GM19193 (cell line): ENCODE results near the gene GPR152.
A peak's percentile ranks its signal among the peaks of the same experiment; 100 is the strongest.

Experiments
- POLR2A ChIP-seq: IDR thresholded peaks from 4 replicates; pipeline ENCODE4 v1.6.1; 2011; ENCODE audit not compliant: insufficient read depth, insufficient read length; ENCODE audit errors: extremely low read depth

The GPR152 gene

DNA sequence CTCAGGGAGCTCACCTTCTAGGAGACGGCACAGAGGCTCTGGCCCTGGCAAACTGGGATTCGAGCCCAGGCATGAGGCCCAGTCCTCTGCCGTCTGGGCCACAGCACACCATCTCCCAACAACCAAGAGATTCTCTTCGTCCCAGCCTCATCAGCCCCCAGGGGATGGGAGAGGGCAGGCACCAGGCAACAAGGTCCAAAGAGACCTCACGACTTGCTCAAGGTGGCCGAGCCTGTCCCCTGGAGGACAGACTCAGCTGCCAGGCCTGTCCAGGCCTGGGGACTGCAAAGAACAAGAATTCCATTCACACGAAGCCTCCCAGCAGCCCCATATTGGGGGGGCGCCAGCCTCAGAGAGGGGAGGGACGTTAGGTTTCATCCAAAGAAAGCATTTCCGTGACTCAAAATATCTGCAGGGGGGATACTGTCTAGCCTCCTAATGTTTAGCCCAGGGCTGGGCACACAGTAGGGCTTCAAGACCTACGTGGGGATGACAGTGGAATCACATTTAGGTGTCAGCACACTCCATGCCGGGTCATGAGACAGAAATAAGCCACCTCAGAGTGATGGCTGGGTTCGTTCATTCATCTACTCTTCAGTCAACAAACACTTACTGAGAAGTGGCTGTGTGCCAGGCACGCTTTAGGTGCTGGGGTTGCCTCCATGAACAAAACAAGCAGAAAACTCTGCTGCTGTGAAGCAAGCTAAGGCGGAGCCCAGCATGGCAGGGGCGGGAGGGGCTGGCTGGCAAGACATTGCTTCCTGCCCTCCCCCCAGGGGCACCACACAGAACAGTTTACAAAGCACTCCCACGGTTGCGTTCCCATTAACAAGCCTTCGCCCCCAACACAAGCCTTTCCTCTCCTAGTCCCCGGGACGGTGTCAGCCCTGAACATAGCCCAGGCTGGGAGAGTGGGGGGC lies 35.9 kb downstream of the GPR152 start:
- no peak for TF ChIP-seq POLR2A

DNA sequence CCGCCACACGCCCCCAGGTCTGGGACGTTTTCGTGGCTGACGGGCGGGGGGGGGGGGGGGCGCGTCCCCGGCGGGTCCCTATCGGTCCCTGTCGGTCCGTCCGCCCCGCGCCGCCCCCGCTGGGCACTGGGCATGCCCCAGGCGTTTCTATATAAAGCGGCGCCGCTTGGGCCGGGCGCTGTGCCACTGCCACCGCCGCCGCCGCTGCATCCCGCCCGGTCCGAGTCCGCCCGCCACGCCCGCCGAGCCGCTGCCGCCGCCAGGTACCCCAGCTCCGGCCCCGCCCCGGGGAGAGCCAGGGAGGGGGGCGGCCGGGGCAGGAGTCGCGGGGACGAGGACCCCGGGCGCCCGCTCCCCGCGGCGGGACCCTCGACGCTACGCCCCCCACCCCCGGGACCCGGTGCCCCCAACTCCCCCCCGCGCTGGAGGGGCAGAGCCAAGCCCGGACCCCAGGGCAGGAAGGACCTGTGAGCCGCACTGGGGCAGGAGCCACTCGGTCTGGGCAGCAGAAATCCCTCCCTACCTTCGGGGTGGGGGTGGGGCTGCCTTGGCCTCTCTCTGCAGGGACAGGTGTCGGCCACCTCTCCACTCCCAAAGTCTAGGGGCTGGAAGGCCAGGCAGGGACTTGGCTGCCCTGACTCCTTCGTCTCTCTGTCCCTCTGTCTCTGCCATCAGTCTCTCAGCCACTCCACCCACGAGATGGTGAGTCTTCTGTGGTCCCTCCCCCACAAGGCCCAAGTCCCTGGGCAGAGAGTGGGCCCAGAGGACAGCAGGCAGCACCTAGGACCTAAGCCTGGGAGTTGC lies 36.8 kb downstream of the GPR152 start, which contains the start of gene CARNS1:
CARNS1 (plus strand) TSS at position 178 of the 804 bp plus-strand sequence; CDS start at position 700, 522 bp downstream.
- no peak for TF ChIP-seq POLR2A

DNA sequence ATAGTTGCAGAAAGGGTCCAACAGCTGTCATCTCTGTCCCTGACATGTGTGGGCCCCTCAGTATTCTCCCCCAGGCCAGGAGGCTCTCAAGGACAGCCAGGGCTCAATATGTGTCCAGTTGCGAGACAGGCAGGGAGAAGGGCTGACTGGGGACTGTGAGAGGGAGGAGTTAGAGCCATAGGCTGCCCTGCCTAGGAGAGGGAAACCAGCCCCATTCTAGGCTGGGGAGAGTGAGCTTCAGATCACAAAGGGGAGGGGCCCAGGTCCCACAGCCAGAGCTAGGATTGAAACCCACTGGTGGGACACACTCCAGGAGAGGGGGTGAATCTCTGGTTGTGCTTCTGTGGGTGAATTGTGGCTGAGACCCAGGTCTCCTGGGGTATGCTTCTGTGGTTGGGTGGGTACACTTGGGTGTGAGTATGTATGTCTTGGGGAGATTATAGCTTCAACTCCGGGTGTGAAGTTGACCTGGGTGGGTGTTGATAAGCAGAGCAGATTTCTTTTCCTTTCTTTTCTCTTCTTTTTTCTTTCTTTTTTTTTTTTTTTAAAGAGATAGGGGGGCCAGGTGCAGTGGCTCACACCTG lies 39.2 kb downstream of the GPR152 start:
- no peak for TF ChIP-seq POLR2A

DNA sequence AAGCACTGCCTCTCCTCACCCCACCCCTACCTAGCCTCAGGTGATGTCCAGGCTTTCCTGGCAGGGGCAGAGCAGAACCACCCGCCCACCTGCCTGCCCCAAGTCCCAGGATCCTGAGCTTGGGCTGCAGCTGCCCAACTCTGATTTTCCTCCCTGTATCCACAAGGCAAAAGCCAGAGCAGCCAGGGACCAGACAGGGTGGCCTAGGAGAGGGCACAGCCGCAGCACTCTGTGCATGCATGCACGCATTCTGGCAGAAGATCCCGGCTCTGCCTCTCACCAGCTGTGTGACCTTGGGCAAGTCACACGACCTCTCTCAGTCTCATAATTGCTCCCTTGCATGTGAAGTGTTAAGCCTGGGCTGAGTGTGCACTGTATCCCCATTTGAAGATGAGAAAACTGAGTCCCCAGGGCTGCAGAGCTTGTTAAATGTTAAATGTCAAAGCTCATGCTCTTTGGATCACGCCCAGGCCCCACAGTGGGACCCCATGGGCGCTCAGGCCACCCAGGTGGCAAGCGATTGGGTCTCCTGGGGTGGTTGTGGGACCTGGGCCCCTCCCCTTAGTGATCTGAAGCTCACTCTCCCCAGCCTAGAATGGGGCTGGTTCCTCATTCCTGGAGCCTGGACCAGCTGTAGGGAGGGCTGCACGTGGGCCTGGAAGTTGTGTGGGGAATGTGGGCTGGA lies 39.9 kb downstream of the GPR152 start:
- no peak for TF ChIP-seq POLR2A

DNA sequence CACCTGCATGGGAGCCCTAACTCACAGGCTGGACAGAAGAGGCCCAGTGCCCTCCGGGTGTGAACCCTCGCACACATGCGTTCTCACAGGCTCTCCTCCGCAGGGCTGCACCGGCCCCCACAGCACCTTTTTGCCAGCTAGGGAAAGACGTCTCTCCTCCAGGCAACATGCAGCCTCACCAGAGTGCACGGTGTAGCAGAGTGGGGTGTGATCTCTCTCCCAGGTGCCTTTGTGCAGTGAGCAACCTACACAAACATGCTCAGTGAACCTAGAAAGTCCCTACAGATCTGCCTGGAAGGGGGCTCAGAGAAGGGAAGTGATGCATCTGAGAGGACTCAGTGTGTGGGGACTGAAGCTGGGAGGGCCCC lies 40.8 kb downstream of the GPR152 start:
- TF ChIP-seq POLR2A, result no peak

DNA sequence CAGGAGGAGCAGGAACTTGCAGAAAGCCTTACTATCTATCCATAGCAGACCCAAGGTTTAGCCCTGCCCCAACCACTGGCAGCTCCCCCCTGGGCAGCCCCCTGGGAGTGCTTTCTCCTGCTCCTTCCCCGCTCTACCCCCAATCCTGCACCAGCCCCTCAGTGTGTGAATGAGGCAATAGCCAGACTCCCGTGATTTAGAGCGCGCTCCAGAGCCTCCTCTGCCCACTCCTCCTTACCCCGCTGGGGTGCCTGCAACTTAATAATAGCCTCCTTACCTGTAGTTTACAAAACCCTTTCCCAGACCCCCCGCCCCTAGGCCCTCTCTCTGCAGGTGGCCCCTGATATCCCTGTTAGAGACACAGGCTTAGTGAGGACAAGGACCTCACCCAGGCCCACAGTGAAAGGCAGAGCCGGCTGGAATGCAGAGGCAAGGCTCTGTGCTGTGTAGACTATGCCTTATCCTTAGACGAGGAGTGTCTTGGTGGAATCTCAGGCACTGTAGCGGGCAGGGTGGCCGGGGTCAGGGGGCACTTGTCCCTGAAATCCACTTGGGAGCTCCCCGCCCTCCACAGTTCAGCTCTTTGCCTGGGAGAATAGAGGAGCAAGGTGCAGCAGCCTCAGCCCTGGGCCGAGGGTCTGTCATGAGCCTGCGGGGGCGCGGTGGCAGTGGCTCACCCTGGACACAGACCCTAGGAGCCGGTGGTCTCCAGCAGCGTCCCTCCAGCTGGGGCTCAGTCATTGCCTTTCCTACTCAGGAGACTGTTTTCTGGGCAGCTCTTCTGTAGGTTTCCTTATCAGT lies 41.3 kb downstream of the GPR152 start:
- no peak for TF ChIP-seq POLR2A

DNA sequence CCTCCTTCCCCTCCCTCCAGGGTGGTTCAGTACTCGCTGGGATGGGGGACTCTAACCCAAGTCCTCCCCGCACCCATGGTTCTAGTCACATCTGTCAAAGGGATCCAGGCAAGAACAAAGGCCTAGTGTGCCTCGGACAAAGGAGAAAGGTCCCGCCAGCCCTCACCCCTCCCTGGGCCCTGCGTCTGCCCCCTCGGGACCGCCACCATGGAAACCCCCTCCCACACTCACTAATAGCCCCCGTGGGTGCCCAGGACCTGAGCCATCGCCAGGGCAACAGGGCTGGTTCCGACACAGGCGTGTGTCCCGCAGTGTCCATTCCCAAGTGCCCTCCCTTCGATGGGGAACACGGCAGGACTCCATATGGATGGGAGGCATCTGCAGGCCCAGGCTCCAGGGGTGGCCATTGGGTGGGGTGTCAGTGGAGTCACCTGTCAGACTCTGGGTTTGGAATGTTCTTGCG lies 42.1 kb downstream of the GPR152 start:
- no peak for TF ChIP-seq POLR2A

DNA sequence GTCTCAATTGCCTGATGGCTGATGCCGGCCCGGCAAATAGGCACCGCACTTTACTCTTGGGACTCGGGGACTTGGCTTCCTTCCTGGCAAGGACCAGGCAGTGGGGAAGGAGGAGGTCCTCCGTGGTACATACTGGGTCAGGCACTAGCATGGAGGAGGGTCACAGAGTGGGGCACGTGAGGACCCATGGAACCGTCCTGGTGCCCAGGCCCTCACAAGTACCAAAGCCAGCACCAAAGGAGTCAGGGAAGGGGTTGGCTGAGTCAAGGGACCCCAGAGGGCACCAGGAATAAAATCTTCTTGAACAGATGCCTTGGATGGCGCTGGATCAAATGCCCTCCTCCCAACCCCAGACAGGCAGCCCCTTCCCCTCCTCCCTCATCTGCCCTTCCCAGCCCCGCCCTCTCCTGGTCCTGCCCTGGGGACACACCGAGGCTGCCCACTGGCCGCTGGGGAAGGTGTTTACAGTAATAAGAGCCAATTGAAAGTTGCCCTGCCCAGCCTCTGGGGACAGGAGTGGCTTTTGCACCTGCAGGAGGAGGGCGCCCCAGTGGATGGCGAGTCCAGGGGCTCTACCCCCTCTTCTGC lies 42.7 kb downstream of the GPR152 start:
- TF ChIP-seq POLR2A, result no peak

DNA sequence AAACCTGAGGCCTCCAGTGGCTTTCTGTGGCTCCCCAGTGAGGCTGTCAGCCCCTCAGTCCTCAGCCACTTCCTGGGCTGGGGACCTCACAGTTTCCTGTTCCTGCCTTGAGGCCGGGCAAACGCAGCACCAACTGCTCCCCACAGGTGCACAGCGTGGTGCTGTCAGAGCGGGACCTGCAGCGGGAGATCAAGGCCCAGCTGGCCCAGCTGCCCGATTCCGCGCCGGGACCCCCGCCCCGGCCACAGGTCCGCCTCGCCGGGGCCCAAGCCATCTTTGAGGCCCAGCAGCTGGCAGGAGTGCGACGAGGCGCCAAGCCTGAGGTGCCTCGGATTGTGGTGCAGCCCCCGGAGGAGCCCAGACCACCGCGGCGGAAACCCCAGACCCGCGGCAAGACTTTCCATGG lies 43.3 kb downstream of the GPR152 start:
- peak; percentile 76 for TF ChIP-seq POLR2A

DNA sequence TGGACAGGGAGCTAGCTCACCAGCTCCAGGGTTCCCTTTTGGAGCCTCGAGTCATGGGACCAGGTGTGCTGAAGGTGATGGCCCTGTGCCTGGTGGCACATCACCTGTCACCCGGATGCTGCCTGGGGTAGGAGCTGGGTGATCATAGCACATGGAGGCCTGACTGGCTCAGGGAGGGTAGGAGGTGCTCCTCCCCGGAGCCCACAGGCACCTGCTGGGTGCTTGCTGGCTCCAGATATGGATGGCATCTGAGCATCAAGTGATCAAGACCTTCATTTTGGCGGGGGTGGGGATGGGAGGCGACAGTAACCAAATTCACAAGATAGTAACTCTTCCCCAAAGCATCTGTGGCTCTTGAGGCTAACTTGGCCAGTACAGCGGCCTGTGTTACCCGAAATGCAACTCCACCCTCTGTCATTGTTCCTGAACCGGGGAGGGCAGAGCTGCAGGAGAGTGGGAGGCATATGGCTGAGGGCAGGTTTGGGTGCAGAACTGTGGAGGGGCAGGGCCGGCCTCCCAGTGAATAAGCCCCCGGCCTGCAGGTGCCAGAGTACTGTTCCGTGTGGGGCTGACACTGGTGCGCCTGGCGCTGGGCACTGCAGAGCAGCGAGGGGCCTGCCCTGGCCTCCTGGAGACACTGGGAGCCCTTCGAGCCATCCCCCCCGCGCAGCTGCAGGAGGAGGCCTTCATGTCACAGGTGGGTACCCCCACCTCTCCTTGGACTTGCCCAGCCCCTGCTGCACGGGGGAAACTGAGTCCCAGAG lies 43.9 kb downstream of the GPR152 start:
- TF ChIP-seq POLR2A, result no peak

DNA sequence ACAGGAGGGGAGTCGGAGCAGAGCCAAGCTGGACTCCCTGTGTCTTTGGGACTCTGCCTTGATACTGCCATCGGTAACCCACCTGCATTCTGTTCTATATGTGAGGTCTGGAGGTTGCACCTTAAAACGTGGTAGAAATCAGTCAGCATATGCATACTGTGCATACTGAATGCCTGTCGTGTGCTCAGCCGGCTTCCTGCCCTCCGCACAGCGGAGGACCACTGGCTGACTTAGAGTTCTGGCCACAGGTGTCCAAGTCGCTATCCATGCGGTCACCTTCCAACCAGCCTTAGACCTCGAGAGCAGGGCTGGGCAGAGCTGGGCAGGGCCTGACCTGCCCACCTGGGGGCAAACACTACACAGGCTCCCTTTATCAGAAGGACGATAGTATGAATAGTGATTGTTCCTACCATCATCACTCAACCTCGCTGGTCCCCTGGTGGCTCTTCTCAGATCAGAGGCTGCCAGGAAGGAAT lies 44.8 kb downstream of the GPR152 start:
- TF ChIP-seq POLR2A, result no peak

DNA sequence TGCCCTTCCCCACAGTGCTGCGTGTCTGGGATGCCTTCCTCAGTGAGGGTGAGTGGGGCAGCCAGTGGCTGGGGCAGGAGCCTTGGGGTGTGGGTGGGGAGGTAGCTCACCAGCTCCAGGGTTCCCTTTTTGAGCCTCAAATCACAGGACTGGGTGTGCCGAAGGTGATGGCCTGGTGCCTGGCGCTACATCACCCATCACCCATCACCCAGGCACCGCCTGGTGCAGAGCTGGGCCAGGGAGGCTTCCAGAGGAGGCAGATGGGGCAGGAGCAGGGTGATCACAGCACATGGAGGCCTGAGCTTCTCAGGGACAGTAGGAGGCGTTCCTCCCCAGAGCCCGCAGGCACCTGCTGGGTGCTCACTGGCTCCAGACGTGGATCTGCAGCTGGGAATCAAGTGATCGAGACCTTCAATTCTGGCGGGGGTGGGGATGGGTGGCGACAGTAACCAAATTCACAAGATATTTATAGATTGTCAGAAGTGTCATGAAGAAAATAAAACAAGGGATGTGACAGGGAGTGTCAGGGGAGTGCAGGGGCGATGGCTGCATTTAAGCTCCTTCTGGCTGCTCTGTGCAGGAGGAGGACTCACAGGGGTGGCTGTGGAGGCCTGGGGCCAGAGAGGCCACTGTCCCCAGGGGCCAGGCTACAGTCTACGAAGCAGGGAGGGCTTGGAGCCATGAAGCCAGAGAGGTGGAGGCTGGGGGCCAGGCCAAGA lies 45.4 kb downstream of the GPR152 start:
- no peak for TF ChIP-seq POLR2A
